Measurements from ENCODE around the gene LPAR1.

LPAR1 gene

DNA sequence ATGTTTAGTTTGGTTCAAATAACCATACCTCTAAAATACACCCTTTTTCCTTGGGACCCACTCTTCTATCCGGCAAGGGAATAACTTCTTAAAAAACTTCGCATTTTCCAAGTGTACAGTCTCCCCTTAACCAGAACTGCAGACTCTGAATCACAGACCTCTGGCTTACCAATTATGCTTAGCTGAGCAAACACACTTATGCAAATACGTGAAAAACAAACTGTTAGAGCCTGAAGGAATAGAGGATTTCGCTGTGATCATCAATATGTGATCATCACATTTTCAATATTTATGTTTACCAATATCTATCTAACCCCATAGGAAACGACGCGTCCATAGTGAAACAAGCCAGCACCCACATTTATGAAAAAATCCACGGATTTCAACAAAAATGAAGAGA is 1.3 kb downstream of the LPAR1 start:
- peak in 1 of 3 experiments; percentile 45 for DNase-seq

DNA sequence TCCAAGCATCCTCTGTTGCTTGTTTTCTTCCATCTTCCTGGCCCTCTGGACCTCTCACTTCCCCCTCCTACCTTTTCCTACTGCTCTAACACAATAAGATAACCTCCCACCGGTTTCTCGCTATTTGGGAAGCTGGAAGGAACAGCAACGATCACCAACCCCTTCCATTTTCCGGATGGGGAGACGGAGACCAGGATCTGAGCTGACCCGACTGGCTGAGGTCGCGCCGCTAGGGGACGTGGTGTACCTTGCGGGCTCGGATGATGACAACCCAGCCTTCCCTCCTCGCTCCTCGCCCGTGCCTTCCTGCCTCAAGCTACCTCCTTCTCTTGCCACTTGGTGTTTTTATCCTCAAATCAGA is 1.9 kb downstream of the LPAR1 start:
- no peak for DNase-seq

GRCh38 chr9:111035543-111036428 is 2.5 kb downstream of the LPAR1 start:
- no peak for DNase-seq

GRCh38 chr9:111034898-111035539 is 3.3 kb downstream of the LPAR1 start:
- DNase-seq = no peak

- no peak for DNase-seq
These were observed 3.9 kb downstream of the LPAR1 start for GRCh38 chr9:111034170-111034897.

- no peak for DNase-seq
These were observed 7.8 kb downstream of the LPAR1 start for GRCh38 chr9:111030492-111030891.

DNA sequence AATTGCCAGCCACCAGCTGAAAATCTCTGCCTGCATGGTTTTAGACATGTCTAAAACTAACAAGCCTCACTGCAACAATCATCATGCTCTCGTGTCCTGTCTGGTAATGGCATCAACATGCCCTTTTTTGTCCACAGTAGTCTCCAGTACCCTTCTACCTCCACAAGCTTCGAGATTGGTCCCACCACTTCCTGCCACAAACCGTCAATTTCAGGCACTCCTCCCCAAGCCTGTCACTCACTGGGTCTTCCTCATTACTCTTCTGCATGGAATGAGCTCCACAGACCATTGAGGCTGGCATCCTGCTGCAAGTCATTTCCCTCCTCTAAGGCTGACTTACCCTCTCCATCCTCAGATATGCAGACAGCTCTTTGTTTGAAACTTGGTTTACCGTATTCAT is 9.0 kb downstream of the LPAR1 start:
- DNase-seq = no peak

DNA sequence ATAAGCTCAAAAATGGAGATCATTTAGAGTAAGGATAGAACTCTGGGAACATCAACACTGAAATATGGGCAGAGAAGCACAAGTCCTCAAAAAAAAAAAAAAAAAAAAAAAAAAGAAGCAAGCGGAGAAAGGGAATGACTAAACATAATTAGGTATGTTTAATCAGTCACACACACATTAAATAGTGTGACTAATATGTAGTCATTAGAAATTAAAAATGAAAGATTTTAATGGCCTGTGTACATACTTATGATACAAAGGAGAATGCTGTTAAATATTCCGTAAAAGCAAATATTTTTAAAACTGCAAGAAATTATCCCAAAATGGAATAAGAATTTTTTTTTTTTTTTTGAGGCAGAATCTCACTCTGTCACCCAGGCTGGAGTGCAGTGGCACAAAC is 10.5 kb downstream of the LPAR1 start:
- DNase-seq = no peak

GRCh38 chr9:111023128-111023527 is 15.1 kb downstream of the LPAR1 start:
- DNase-seq = no peak

GRCh38 chr9:111020594-111020993 is 17.7 kb downstream of the LPAR1 start:
- DNase-seq = no peak

DNA sequence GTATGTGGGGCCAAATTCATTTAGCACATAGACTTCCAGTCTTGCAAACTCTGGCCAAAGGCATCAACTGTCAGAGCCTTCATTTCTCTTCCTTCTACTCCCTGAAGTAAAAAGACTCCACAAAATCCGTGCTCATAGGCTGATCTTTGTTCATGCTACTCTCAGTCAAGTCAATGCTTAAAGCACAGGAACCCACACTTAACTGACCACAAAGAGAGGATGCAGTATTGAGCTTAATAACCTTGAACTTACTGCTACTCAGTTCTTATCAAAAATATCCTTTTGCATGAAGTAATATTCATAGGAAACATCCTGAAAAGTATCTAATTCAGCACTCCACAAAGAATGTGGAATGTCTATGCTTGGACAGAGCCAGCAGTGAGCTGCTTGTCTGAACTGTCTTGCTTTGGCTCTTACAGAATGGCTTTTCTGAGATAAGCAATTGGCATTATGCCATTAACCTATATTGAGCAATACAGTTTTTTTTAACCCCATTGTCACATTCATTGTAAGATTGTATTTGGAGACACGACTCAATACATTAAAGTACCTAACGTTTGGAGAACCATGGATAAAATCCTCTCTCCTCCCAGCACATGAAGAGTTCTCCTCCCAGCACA is 21.7 kb downstream of the LPAR1 start:
- DNase-seq = no peak

DNA sequence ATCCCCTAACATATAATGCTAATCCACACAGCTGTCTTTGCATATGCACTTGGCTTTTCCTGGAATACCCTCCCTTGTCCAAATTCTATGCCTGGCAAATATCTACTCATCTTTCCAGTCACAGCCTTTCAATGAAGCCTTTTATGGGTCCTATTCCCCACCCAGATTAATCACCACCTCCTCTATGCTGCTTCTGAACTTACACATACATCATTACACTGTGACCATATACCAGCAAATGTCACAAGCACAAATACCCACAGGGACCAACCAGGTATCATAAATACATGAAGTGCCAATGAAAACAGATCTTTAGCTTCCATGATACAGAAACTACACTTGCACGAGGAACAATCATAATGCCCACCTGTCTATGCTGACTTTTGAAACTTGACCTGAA is 22.3 kb downstream of the LPAR1 start:
- DNase-seq = no peak

GRCh38 chr9:111013707-111014106 is 24.6 kb downstream of the LPAR1 start:
- DNase-seq = no peak

DNA sequence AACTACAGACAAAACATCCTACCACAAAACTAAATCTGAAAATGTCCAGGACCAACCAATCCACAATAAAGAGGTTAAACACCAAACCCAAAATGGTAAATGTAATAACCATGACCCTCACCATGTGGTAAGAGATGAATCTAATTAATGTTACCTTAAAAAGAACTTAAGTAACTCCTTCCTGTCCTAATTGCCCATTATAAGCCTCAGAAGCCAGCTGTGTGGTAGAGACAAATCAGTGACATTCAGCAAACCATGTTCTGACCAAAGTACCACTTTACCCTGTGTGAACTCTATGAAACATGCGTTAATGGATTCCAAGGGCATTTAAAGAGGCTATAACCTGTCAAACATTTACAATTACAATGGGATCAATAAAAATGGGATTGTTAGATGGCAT is 25.0 kb downstream of the LPAR1 start:
- peak in 2 of 3 experiments; percentile 66 for DNase-seq

DNA sequence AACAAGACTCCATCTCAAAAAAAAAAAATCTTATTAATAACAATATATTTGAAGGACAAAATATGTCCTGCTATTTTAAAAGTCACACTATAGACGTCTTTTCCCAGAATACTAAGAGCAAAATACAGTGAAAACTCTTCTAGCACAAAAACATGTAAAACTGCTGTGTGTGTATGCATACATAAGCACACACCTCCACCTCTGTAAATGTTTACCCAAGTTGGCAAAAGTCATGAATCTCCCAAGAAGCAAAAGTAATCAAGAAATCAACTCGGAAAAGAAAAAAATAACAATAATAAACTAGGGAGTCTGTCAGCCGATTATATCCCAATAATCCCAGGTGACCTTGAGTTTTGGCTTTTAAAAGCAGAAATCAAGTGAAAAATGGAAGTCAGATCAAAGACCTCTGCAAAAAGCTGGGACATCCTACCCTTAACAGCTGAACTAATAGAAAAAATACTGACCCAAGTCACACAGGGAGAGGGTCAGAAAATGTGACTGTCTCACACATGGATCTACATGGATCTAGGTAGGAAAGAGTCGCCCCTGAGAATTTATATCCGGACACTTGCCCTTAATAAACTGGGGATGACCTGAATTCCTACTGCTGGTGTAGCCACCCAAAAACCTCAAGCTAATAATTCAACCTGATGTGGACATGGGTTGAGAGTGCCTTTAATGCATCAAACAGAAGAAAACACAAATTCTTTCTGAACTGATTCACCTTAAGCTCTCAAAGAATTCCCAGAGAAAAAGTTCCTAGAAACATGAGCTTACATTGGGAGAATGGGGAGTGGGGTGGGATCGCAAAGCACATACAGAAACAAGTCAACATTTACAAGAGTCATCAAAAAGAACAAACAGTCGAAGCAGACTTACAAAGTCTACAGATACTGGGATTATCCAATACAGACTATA is 29.9 kb downstream of the LPAR1 start:
- no peak for DNase-seq

DNA sequence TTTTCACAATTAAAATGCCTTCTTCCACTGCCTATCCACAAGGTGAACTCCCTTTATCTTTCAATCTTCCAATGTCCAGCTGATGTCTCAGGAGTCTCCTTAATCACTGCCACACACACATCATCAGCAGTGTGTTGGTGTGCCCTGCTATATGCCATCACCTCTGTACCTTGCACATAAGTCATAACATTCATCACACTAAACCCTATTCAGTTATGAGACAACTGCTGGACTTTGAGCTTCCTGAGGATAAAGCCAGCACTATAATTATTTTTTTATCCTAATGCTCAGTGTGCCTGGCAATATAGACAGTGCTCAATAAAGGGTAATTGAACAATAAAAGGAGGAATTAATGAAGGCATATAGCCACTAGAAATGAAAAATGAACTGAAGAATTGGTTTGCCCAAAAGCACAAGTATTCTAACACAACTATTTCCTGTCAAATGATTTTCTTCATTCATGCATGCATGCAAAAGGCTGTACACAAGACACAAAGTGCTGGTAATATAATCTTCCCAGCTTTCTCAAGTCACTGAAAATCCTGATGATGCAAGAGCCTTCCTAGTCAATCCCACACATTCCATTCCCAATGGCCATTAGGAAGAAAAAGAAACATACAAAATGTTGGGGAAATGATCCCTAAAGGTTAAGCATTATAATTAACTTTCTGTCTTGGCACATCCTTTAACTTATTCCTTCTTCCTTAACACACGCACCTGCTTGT is 32.4 kb downstream of the LPAR1 start:
- no peak for DNase-seq

GRCh38 chr9:111004936-111005335 is 33.3 kb downstream of the LPAR1 start:
- DNase-seq = no peak

- no peak for DNase-seq
These were observed 35.1 kb downstream of the LPAR1 start for GRCh38 chr9:111003182-111003581.

DNA sequence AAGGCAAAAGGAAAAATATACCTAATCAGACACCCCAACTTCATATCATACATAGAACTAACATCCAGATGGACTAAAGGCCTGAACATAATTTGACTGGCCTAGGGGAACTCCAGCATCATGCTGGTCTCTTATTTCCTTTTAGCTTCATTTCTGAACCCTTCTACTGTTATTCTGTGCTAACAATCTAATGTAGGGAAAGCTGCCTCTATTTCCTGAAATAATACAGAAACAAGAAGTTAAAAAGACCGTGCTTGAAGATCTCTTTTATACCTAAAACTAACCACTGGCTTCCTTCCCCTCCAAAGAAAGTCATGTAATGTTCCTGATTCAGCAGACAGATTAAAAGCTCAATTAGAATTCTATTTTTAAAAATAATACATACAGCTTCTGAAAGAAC is 36.7 kb downstream of the LPAR1 start:
- DNase-seq = no peak

DNA sequence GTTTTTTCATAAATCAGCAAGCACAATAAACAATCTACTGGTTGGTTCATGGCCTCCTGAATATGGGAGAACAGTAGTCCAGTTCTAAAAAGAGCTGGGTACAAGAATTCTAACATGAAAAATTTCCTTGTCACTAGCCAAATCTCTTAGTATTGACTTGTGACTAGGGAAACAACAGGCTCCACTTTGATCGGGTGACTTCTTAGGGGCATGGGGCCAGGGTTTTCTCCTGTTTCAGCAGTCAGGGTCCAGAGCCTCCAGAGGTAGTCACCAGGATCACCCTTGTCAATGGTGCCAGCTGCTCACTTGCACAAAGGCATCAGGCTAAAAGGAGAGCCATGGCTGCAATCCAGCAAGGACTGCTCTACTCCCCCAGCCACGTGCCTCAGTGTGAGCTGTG is 38.1 kb downstream of the LPAR1 start:
- no peak for DNase-seq

- DNase-seq = no peak
These were observed 38.9 kb downstream of the LPAR1 start for GRCh38 chr9:110999379-110999778.

DNA sequence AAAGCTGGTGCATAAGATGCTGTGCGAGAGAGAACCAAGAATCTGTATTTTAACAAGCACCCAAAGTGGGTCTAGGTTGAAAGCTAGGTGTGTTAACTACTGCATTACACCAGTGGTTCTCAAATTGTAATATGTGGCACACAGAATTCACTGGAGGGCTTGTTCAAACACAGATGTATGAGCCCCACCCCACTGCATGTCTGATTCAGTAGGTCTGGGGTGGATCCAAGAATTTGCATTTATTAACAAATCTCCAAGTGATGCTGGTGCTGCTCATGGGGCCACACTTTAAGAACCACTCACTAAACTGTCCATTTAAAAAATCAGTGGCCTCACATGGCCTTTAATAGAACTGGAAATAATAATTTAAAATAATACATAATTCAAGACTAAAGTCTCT is 40.4 kb downstream of the LPAR1 start:
- DNase-seq = no peak

Measured in NCI-H1417 (cell line).